HG02623 (cell line): ENCODE measurements around the gene LRRC75B.
"Not testable (repeated sequence)": the region's sequence is repeated elsewhere in the genome, so short reads cannot be mapped to it uniquely, and the experiment has no call there.

Experiments
- ATAC-seq: cut with Tn5 transposase; IDR thresholded peaks from one replicate; pipeline ENCODE4 v1.9.1; 2021; ENCODE audit warnings: moderate library complexity; ENCODE audit not compliant: unreplicated experiment

LRRC75B gene, protein sequence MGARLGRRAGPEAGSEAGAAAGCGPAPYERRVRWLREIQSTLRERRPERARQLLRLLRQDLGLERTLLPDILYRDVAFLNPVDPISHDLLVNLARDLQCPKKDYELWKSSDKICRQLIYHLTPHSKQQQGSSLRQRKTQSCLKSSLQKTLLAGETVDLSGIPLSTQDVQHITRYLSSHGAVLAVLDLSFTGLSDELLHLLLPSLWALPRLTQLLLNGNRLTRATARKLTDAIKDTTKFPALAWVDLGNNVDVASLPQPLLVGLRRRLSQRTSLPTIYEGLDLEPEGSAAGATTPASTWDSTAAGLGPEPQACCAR

DNA sequence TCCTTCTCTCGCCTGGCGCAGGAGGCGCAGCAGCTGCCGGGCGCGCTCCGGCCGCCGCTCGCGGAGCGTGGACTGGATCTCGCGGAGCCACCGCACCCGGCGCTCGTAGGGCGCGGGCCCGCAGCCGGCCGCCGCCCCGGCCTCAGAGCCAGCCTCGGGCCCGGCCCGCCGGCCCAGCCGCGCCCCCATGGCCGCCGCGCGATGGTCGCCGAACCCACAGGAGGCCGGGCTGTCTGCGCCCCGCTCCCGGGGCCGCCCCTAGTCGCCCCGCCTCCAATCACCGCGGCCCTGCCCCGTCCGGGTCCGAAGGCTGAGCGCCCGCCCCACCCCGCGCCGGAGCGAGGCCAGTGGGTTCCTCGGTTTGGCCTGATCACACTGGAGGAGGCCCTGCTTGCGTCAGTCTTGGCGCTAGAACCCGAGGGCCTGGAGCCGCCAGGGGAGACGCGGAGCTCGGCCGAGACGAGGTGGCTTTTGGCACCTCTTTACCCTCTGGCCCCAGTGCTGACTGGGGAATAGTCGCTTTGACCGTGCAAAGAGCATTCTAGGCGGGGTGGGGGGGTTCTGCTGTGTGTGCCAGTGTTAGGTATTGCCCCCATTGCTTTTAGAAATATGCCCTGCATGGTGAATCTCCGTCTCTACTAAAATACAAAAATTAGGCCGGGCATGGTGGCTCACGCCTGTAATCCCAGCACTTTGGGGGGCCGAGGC is at the start of gene LRRC75B:
TSS of gene LRRC75B (minus strand) at position 223 of the 708 bp plus-strand sequence. CDS start at position 189, 34 bp downstream.
- ATAC-seq = peak; percentile 62

DNA sequence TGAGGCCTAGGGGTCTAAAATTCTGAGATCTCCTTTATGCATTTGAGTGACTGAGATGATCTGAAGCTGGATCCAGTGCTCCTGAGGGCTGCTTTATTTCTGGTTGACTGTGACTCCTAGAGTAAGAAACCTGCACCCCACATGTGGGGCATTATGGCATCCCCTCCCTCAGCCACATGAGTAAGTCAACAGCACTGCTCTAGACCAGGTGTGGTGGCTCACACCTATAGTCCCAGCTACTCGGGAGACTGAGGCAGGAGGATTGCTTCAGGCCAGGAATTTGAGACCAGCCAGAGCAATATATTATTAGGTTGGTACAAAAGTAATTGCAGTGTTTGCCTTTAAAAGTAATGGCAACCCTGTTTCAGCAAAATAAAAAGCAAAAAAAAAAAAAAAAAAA is 49.4 kb upstream of the LRRC75B start:
- ATAC-seq = not testable (repeated sequence)

DNA sequence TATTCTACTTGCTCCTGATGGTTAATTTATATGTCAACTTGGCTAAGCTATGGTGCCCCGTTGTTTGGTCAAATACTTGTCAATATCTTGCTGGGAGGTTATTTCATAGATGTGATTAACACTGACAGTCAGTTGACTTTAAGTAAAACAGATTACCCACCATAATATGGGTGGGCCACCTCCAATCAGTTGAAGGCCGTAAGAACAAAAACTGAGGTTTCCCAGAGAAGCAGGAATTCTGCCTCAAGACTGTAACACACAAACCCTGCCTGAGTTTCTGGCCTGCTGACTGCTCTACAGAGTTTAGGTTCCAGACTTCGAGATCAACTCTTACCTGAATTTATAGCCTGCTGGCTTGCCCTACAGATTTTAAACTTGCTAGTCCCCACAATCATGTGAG is 43.6 kb upstream of the LRRC75B start:
- ATAC-seq = not testable (repeated sequence)

DNA sequence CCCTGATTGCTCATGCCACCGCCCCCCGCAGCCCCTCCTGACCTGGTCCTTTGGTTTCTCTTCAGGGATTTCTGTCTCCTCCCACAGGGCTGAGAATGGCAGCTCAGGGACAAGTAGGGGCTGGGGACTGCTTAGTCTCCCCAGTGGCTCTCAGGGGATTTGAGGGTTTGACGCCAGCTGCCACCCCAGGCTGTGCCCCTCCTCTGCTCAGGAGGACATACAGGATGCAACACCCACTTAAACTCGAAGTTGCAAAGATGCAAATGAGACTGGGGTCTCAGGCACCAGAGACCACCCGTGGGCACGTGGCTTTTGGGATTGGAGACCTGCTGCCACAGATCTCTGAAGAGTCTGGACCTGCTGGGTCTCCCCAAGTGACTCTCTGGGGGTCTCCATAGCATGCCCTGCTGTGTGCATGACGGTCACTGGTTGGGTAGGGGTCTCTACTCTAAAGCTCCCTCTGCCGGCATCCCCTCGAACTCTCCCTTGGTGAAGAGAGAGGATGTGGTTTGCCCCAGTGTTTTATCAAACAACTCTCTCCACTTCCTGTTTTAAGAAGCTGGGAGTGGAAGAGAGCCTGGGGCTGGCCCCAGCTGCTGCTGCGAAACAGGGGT is 42.0 kb upstream of the LRRC75B start:
- ATAC-seq = not testable (repeated sequence)

DNA sequence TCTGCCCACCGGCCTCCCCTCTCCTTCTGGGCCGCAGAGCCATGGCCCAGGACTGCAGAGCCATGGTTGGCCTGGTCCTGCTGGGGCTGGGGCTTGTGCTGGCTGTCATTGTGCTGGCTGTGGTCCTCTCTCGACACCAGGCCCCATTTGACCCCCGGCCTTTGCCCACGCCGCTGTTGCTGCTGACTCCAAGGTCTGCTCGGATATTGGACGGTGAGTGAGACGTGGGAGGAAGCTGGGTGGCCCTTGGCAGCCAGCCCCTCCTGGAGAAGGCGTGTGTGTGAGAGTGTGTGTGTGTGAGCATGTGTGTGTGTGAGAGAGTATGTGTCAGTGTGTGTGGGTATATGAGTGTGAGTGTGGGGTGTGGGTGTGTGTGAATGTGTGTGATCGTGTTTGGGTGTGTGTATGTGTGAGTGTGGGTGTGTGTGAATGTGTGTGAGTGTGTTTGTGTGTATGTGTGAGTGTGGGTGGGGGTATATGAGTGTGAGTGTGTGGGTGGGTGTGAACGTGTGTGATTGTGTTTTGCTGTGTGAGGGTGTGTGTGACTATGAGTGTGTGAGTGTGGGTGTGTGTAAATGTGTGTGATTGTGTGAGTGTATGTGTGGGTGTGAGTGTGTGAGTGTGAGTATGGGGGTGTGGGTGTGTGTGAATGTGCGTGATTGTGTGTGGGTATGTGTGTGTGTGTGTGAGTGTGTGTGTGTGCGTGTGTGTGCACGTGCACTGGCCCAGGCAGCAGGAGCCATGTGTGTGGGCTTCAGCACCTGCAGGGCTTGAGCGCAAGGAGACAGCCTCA is 40.6 kb upstream of the LRRC75B start:
- ATAC-seq = not testable (repeated sequence)

DNA sequence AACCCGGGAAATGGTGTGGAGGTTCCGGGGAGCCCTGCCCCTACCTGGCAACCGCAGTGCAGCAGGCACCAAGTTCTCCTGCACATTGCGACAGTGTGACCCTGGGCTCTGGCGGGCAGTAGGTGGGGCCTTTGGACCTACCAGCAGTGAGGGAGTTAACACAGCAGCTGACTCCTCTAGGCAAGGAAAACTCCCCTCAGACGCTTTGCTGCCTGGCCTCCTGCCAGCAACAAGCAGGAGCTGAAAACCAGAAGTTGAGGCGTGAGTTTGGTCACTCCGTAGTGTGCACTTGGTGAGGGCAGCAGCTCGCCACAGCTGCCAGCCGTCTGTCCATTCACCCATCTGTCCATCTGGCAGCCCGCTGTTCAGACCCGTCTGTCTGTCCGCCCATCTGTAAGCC is 39.8 kb upstream of the LRRC75B start:
- not testable (repeated sequence) for ATAC-seq

DNA sequence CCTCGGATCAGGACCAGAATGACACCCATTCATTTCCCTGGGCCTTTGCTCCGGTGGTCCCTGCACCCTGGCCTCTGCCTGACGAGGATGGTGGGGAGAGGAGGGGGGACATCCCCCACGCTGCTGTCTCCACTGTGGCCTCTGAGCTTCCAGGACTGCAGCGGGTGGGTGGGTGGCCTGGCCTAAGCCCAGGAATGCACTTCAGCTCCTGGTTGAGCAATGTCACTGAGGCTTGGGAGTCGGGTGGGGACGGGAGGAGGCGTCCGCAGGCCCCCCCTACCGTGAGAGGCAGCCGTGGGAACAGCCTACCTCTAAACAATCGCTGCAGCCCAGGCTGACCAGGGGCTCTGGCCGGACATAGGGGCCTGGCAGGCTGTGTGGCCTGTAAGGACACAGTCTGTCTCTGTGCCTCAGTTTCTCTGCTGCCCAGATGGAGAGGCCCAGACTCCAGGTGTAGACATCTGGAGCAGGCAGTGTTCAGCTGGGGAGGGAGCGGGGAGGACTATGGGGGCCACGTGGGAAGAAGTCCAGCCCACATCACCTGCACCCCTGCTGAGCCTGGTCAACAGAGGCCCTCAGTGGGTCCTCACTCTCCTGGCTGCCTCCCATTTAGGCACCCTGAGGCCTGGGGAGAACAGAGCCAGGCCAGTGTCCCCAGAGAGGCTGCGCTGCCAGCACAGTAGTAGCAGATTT is 38.7 kb upstream of the LRRC75B start:
- not testable (repeated sequence) for ATAC-seq

DNA sequence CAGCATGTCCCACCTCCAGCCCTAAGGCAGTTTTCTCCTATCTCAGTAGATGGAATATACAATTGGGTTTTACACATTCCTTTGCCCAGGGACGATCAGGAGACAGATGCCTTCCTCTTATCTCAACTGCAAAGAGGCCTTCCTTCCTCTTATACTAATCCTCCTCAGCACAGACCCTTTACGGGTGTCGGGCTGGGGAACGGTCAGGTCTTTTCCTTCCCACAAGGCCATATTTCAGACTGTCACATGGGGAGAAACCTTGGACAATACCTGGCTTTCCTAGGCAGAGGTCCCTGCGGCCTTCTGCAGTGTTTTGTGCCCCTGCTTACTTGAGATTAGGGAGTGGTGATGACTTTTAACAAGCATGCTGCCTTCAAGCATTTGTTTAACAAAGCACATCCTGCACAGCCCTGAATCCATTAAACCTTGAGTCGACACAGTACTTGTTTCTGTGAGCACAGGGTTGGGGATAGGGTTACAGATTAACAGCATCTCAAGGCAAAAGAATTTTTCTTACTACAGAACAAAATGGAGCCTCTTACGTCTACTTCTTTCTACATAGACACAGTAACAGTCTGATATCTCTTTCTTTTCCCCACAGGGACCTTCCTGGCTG is 38.0 kb upstream of the LRRC75B start:
- not testable (repeated sequence) for ATAC-seq

DNA sequence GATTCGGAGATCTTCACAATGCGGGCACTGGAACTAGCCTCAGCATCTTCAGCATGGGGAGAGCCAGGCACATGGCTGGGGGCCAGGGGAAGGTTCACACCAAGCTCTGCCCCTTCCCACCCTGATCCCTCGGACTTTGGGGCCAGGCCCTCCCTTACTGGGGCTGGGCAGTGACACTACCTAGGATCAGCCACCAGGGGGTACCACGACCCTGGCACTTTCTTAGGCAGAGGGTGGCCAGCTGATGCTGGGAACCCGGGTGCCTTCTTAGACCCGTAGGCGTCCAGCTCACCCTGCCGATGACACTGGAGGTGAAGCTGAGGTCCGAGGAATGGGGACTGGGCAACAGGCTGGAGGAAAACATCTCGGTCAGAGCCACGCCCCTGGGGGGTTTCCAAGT is 36.2 kb upstream of the LRRC75B start:
- ATAC-seq = not testable (repeated sequence)

DNA sequence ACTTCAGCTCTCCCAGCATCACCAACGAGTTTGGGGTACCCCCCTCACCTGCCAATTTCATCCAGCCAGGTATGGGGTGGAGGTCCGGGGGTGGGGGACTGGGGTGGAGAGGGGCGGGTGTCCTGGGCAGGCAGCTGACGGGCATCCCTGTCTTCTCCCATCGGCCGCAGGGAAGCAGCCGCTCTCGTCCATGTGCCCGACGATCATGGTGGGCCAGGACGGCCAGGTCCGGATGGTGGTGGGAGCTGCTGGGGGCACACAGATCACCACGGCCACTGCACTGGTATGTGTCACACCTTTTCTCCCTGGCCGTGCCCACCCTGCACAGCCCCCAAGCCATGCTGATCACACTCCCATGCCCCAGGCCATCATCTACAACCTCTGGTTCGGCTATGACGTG is 35.0 kb upstream of the LRRC75B start:
- ATAC-seq = not testable (repeated sequence)

DNA sequence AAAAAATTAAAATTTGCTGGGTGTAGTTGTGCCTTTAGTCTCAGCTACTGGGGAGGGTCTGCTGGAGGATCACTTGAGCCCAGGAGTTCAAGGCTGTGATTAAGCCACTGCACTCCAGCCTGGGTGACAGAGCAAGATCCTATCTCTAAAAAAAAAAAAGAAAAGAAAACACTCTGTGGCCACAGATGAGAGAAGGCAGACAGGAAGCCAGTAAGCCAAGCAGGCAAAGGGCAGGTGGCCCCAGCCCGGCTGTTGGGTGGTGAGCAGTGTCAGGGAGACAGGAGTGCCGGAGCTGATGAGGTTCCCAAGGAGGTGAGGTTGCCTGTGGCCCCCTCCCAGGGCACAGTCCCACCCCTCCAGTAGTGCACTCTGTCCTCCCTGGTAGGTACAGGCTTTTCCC is 29.7 kb upstream of the LRRC75B start:
- ATAC-seq = not testable (repeated sequence)

DNA sequence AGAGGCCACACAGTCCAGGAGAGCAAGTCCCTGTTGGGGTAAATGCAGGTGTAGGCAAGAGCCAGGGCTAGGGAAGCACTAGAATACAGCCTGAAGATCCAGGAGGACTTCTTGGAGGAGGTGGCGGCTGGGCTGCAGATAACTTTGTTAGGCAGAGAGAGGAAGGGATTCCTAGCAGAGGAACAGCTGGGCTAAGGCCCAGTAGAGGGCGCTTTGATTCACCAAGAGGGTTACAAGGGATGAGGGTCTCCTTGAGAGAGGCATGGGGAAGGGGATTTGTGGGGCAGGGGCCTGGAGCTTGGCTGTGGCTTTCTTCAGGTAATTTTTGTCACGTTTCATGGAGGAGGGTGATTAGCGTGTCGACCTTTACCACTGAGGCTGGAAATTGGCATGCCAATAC is 28.4 kb upstream of the LRRC75B start:
- not testable (repeated sequence) for ATAC-seq

DNA sequence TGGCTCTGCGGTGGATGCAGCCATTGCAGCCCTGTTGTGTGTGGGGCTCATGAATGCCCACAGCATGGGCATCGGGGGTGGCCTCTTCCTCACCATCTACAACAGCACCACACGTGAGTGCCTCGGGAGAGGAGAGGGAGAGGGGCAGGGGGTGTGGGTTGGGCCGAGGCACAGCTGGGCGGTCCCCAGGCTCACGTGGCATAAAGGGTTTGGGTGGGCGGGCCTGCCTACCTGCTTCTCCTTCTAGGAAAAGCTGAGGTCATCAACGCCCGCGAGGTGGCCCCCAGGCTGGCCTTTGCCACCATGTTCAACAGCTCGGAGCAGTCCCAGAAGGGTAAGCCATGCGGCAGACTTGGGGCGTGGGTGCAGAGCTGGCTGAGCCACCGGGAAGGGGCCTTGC is 21.9 kb upstream of the LRRC75B start:
- ATAC-seq = not testable (repeated sequence)

DNA sequence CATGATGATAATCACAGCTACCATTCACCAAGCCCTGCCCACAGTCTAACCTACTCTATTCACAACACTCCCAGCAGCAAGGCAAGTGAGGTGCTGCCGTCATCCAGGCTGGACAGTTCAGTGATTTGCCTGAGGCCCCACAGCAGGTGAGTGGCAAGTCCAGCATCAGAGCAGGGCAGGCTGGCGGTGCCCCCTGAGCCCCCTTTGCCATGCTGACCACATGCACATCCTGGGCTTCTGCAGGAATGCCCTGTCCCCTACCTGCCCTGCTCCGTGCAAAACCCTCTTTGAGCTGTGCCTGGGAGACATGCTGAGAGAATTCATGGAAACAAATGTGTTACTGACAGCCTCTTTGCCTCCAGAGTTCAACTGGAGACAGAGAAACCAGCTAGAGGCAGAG is 17.0 kb upstream of the LRRC75B start:
- ATAC-seq = not testable (repeated sequence)

DNA sequence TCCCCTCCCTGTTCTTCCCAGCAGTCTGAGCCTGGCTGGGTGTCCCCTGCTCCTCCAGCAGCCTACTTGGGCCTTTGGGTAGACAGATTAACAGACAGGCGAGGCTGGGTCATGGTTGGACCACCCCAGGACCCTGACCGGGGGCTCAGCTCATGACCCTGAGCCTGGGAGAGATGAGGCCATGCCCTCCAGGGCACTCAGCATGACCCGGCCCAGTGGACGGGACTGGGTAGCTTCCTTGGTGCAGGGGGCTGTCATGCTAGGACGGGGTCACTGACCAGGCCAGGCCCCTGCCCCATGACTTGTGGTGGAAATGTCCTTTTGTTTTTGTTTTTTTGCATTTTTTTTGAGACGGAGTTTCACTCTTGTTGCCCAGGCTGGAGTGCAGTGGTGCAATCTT is 15.5 kb upstream of the LRRC75B start:
- ATAC-seq = not testable (repeated sequence)

DNA sequence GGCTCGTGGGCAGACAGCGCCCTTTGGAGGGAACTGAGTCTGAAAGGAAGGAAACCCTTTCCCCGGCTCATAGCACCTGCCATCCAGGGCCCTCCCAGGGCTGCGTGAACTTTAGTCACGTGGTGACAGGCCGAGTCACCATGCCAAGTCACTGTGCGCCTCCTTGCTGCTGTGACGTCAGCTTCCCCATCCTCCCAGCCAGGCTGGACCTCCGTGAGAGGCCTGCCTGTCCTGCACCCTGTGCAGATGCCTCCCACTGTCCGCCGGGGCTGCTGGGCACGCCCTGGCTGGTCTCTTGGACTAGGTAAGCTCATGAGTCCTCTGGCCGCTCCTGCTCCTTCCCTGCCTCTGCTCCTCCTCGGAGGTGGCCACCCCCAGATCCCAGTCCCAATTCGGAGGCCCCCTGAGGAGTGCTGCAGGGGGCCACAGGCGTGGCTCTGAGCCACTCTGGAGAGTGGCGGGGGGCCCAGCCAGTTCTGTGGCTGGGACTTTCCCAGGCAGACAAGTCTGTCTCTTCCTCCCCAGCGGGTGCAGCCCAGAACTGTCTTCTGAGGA is 14.6 kb upstream of the LRRC75B start:
- ATAC-seq = not testable (repeated sequence)

DNA sequence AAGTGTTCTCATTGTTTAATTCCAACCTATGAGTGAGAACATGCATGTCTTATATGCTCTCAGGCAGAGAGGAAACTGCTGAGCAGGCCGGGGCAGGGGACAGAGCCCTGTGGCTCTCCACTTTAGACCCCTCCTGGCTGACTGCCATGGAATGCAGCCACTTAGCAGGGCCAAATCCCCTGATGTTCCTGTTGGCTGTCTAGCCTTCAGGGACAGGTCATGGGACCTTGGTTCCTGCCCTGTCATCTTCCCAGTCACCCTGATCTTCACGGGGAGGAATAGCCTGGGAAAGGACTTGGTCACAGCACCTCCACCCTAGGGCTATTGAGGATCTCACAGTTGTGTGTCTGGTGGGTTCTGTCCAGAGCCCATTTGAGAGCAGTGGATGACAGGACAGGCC is 13.5 kb upstream of the LRRC75B start:
- not testable (repeated sequence) for ATAC-seq

DNA sequence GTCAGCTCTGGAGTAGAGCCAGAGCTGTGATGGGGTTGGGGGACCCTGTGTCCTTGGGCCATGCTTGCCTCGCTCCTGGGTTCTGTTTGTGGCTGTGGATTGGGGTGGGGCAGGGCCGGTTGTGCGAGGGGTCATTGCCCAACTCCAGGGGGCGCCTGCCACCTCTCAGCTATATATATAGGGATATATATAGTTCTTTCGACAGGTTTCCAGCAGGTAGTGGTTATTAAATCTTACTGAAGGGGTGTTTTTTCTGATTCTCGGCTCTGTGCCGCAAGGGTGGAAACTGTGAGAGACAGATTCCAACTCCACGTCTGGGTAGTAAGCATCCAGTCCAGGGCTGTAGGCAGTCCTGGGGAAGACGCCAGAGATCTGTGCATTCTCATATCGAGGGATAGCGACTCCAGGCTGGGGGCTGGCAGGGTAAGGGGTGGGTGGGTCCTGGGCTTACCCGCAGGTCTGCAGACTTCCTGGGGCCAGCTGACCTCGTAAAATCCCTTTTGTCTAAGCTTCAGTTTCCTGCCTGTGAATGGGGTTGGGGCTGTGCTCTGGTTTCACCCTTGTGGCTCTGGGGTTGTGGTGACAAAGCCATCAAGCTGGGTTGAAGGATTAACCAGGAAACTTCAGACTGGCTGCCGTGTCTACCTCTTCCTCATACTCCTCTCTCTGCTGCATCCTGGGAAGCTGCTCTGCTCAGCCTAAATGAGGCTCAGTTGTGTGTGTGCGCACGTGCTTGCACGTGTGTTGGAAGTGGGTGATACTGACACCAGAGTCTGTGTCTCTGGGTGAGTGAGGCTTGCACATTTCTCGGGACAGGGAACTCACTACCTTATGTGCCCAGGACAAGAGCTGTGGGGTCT is 11.1 kb upstream of the LRRC75B start:
- ATAC-seq = not testable (repeated sequence)
